GM21576 (cell line): Measurements from ENCODE around the gene ATP6V1D.
"Not testable (repeated sequence)": the region's sequence is repeated elsewhere in the genome, so short reads cannot be mapped to it uniquely, and the experiment has no call there.

Source experiments
- ATAC-seq: cut with Tn5 transposase; IDR thresholded peaks from one replicate; pipeline ENCODE4 v1.9.1; 2021; ENCODE audit warnings: mild to moderate bottlenecking, moderate library complexity; ENCODE audit not compliant: unreplicated experiment

The ATP6V1D gene

DNA sequence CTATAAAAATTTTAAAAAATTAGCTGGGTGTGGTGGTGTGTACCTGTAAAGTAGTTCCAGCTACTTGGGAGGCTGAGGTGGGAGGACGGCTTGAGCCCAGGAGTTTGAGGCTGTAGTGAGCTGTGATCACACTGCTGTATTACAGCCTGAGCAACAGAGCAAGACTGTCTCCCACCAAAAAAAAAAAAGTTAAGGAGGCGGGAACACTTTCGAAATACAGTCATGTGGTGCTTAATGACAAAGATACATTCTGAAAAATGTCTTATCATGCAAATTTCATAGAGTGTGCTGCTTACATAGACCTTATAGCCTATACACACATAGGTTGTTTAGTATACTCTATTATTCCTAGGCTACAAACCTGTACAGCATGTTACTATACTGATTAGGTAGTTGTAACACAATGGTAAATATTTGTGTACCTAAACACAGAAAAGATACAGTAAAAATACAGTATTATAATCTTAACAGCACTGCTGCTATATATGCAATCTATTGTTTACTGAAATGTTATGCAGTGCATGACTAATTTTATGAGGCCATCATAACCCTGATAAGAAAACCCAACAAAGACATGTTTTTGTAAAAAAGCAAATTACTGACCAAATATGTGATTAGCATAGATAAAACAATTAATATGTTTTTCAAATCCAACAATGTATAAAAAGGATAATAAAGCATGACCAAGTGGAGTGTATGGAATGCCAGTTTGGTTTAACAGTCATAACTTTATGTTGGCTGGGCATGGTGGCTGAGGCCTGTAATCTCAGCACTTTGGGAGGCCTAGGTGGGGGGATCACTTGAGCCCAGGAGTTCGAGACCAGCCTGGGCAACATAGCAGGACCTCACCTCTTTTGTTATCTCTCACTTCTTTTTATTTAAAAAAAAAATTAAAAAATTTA lies 11.9 kb upstream of the ATP6V1D start:
- no peak for ATAC-seq

DNA sequence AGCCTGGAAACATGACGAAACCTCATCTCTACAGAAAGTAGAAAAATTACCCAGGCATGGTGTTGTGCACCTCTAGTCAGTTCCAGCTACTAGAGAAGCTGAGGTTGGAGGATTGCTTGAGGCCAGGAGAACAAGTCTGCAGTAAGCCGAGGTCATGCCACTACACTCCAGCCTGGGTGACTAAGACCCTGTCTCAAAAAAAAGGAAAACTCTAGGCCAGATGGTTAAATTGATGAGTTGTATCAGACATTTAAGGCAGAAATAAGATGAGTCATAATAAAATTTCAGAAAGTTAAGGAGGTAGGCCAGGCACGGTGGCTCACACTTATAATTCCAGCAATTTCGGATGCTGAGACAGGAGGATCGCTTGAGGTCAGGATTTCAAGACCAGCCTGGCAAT lies 11.2 kb upstream of the ATP6V1D start:
- ATAC-seq, result no peak

DNA sequence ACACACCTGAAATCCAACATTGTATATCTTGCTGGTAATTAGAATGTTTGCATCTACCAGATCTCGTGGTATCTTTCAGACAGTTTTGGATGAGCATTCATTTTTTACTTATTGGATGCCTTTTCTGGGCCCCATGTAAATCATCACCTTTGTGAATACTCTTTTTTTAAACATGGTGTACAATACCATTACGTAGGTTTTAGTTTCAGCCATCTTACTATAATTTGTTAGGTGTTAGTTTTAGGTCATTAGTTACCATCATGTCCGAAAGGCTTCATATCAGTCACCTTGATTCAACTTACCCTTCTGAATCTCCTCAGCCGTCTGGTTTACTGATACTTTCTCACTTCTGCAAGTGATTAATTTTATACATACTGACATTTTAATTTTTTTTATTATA lies 5.9 kb upstream of the ATP6V1D start:
- no peak for ATAC-seq

DNA sequence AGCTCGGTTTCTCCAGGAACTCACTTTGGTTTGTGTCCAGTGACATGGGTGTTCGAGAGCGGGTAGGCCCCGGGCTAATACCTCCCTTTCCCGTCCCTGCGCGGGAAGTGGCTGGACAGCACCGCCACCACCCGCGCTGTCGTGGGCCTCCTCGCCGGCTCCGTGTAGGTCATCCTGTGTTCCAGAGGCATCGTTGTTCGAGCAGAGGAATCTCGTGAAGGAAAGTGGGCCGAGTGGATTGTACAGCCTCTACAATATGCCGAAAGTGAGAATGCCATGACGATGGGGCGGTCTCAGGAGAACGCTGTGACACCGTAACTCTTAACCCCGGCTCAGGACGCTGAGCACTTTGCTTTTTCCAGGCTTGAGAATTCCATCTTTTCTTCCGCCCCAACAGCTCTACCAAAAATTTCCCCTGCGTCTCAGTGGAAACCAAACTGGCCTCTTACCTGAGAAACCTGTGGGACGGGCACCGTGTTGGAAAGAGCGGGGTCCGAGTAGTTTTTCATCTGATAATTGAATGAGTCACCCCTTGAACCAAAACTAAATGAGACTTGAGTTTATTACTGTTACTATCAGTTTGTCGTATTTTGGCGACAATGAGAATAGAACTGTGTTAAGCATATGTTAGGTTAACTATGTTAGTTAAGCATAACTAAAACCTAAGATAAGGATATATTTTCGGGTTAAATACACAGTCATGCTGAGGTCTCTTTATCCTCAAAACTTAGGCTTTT lies 1.0 kb upstream of the ATP6V1D start:
- peak; percentile 20 for ATAC-seq

DNA sequence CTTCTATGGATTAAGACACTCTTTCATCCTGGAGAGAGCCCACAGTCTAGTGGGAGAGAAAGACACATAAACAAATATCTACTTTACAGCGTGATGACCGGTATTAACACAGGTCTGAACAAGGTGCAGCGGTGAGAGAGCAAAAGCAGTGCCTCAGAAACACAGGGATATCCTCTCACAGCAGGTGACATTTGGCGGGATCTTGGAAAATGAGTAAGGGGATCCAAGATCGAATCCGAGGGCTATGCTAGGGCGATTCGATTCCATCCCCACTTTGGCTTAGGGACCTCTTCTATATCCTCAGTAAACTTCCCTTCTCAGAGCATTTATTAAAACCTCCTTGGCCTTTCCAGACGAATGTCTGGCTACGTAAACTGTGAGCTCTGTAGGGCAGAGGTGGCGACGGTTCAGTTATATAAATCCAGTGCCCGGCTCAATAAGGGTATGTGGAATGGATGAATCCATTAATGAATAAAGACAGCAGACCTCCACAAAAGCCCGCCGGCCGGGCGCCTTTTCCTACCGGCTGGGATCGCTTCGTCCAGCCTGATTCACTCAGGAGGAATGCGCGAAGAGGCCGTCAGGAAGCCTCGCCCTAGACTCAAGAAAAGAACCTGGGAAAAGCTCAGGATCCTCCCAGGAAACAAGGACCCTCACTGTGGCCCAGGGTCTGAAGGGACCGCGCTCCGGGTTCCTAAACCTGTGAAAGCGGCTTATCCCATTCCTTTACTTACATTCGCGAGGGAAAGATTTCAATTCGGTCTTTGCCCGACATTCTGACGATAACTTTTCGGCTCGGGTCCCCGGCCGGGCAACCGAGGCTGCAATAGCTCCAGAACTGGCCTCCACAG lies 455 bp downstream of the ATP6V1D start:
- ATAC-seq, result no peak

DNA sequence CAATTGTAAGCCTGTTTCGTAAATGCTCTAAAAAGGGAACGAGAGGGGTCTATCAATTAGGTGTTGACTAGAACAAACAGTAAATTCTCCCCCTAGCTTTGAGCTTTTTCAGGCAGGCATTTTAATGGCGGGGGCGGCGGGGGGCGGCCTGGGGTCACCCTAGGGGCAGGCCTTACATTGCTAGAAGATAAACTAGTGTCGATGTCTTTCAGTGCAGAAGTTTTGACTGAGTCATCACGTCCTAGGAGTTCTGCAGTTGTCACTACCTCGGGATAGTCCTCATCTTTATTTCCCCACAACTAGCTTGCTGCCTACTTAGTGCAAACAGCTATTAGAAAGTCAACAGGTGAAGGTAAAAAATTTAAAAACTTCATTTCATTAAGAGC lies 1.6 kb downstream of the ATP6V1D start:
- no peak for ATAC-seq

DNA sequence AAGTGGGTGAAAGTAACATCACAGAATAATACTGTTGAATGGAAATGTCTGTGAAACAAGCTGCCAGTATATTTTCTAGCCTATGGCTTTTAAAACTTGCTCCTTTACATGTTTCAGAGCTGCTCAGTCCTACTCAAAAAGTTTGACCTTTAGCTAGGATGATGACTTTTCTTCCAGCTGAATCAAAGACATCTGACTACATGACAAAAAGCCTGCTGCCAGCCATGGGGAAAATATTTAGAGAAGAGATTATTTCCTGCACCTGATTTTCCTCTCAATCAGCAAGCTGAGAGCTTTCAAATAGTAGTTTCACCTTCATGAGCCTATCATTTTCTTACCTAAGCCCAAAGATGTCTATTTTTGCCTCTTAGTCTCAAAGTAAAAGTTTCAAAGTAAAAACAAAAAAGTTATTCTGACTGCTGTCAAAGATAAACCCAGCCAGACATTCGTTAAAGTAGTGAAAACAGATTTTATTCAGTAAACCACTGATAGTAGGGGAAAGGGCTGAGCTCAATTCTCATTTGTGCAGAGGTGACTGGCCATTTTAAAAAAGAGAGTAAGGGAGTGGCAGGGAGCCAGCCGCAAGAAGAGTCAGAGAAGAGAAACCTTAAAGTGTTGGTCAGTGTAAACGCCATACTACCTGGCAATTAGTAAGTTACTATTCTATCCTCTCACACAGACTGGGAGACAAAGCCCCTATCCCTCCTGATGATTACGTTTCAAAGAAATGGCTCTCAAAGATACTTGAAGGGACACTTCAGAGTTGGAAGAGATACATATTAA lies 2.2 kb downstream of the ATP6V1D start:
- ATAC-seq, result no peak

DNA sequence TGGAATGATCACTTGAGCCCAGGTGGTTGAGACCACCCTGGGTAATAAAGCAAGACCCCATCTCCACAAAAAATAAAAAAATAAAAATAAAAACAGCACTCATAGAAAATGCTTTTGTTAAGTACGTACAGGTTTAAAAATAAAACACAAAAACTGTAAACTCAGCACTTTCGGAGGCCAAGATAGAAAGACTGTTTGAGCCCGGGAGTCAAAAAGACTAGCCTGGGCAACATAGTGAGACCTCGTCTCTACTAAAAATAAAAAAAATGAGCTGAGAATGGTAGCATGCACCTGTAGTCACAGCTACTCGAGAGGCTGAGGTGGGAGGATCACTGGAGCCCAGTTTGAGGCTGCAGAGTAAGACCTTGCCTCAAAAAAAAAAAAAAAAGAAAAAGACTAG lies 7.5 kb downstream of the ATP6V1D start:
- ATAC-seq, result no peak

DNA sequence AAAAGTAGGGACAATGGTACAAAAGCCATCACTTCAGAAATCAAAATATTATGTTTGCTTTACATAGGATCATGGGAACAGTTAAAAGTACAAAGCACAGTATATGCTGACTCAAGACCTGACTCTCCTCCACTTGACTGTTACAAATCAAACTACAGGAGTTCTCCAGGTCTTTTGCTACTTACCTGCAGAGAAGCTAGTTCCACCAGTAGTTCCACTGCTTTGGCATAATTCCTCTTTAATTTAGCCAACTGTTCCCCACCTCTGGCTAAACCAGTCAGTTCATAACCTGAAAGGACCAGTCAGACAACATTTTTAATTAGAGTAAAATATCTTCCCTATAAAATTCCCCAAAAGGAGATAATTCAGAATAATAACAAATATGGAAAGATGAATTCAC lies 14.0 kb downstream of the ATP6V1D start:
- ATAC-seq, result no peak

DNA sequence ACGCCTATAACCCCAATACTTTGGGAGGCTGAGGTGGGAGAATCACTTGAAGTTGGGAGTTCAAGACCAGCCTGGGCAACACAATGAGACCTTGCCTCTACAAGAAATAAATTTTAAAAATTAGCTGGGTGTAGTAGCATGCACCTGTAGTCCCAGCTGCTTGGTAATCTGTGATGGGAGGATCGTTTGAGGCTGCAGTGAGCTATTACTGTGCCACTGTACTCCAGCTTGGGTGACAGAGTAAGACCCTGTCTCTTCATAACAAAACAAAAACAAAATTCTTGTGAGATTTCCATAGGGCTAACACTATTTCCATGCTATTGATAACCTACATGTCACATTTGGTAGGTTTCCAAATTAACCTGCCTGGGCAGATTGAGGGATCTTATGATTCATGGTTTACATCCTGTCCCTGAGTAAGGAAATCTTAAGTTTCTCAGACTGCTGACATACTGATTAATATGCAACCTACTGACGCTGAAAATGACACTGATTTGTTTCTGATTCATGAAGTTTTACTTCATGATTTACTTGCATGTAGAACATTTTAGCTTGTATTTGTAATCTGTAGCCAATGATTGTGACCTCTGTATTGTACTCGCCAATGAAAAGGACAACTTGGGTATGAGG lies 15.9 kb downstream of the ATP6V1D start:
- ATAC-seq, result no peak

DNA sequence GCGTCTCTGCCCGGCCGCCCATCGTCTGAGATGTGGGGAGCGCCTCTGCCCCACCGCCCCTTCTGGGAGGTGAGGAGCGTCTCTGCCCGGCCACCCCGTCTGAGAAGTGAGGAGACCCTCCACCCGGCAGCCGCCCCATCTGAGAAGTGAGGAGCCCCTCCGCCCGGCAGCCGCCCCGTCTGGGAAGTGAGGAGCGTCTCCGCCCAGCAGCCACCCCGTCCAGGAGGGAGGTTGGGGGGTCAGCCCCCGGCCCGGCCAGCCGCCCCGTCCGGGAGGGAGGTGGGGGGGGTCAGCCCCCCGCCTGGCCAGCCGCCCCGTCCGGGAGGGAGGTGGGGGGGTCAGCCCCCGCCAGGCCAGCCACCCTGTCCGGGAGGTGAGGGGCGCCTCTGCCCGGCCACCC lies 18.4 kb downstream of the ATP6V1D start:
- not testable (repeated sequence) for ATAC-seq

DNA sequence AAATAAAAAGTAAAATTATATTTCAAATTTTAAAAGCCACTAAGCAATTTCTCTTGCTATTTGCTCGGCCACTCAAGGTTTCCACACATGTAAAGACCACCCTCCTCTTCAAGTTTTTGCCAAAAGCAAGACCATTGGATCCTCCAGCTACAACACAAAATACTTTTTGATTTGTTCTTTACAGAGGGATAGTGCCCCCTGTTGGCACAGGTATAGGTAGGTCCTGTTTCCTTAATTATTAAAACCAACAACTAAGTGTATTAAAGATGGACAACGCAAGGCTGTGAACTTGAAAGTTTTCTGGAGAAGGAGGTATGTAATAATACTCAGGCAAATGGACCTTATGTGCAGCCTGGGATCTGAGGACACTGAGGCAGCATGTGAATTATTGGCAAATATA lies 23.8 kb downstream of the ATP6V1D start:
- no peak for ATAC-seq

DNA sequence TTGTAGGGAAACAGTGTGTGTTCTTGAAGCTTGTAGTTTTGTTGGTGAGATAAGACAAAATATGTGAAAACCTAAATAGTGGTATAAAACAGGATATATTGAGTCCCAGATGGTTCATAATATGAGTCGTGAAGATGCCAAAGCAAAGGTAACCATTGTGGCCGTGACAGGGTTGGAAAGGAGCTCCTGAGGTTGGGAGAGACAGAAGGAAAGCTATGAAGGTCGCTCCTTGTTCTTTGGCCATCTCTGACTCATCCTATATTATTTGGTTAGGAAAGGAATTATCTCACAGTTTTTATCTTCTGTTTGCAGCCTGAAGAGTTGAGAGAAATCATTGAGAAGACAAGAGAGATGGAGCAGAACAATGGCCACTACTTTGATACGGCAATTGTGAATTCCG lies 27.1 kb downstream of the ATP6V1D start:
- ATAC-seq, result no peak

DNA sequence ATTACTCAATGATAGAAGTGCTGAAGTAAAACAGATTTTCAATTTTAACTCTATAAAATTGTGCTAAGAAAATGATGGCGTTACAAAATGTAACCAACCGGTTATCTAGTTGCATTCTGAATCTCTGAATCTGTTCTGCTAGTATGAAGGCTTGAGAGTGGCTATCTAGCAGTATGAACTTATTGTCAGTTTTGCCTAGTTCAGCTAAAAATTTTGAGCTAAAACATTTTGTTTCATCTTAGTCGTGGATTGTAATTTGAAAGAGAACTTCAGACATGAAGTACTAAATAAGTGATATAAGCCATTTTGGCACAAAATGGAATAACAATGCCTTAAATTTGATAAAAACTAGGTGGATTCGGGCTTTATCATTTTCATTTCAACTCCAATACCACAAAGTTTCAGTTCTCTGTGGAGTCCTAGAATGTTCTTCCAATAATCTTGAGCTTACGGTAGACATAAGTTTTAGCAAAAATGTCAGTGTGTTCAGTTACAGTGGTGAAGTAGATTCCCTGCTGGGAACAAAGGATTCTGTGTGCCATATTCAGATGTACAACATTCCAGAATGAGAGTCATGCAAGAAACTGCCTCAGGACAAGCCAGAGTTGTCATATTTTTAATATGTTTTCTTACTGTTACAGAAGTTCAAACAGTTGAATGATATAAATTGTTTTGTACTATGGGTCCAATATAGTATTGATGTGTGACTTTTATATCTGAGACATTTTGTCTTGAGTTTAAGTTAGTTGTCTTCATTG lies 28.1 kb downstream of the ATP6V1D start:
- ATAC-seq, result no peak

DNA sequence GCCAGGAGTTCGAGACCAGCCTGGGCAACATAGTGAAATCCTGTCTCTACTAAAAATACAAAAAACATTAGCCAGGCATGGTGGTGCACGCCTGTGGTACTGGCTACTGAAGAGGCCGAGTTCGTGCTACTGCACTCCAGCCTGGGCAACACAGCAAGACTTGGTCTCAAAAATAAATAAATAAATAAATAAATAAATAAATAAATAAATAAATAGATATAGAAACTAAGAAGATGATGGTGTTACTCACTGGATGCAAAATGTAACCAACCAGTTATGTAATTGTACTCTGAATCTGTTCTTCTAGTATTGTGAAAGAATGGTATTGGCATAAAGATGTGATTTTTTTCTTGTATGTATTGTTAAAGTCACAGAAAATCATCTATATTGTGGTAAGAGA lies 29.9 kb downstream of the ATP6V1D start:
- not testable (repeated sequence) for ATAC-seq

DNA sequence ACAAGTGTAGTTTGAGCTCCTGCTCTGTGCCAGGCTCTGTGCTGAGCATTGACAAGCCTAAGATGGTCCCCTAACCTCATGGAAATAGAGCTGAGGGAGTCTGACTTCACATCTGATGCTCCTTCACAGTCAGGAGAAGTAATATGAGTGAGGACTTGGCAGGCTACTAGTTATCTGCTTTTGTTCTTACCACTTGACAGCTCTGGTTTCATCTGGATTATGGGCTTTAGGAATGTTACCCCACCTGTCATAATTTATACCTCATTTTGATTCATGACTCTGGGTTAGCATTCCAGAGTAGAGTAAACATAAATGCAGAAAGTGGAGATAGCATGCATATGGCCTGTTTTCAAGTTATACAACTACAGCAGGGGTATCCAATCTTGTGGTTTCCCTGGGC lies 40.5 kb downstream of the ATP6V1D start:
- ATAC-seq, result no peak

DNA sequence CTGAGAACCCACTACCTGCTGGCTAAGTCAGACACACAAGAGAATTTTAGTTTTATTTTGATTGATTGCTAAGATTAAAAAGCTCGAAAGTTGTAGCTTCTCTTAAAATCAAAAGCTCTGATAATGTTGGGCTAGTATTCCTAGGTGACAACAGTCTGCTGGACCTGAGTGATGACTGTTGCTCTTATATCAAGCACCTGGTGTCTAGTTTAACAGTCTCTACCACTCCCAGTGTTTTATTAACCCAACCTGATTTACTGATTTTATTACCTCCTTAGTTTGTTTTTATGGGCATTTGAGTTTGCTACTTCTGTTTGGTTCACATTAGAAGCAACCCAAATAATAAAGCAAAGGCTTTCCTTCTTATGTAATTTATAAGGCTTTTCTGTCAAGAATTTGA lies 41.8 kb downstream of the ATP6V1D start:
- no peak for ATAC-seq

DNA sequence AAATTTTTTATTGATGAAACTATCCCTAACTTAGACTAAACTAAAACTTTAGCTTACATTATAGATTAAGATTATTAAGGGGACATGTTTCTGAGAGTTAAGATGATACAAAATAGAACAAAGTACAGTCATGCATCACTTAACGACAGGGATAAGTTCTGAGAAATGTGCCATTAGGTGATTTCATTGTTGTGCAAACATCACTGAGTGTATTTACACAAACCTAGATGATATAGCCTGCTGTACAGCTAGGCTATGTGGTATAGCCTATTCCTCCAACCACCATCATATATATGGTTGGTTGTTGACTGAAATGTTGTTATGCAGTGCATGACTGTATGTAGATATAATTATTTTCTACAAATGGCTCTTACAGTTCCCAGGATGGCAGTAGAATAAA lies 46.5 kb downstream of the ATP6V1D start:
- no peak for ATAC-seq

DNA sequence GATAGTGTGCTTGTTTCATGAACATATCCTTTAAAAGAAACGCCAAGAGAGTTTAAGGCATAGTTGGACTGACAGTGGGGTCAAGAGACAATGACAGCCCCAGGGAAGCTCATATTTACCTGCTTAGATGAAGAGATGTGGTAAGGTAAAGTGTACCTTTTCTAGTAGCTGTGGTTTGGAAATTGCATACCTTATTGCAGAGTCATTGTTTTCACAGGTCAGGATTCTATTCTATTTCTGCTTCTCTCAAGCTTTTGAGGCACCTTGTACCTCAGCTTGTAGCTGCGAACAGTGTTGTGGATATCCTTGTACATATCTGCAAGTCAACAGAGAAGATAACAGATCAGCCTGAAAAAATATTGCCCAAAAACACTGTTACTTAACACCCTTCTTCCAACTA lies 47.7 kb downstream of the ATP6V1D start:
- ATAC-seq, result no peak
